HG03565 (cell line): ENCODE measurements around the gene SYNE1.
"Not testable (repeated sequence)": the region's sequence is repeated elsewhere in the genome, so short reads cannot be mapped to it uniquely, and the experiment has no call there.

Experiments used
- ATAC-seq: cut with Tn5 transposase; IDR thresholded peaks from one replicate; pipeline ENCODE4 v1.9.1; 2021; ENCODE audit warnings: mild to moderate bottlenecking, moderate library complexity; ENCODE audit not compliant: unreplicated experiment

Gene SYNE1

GRCh38 chr6:152572338-152573088 is 64.6 kb downstream of the SYNE1 start:
- ATAC-seq = no peak

GRCh38 chr6:152571943-152572337 is 65.2 kb downstream of the SYNE1 start:
- ATAC-seq = no peak

GRCh38 chr6:152571089-152571488 is 66.1 kb downstream of the SYNE1 start:
- ATAC-seq = no peak

GRCh38 chr6:152566103-152566875 is 70.9 kb downstream of the SYNE1 start:
- ATAC-seq = no peak

- ATAC-seq = no peak
Measured at GRCh38 chr6:152563177-152563576, 74.0 kb downstream of the SYNE1 start.

GRCh38 chr6:152558798-152559197 is 78.4 kb downstream of the SYNE1 start:
- ATAC-seq = not testable (repeated sequence)

- ATAC-seq = no peak
Measured at GRCh38 chr6:152557502-152557901, 79.7 kb downstream of the SYNE1 start.

GRCh38 chr6:152554851-152555250 is 82.3 kb downstream of the SYNE1 start:
- ATAC-seq = no peak

GRCh38 chr6:152552616-152553209 is 84.4 kb downstream of the SYNE1 start:
- ATAC-seq = peak; percentile 97

GRCh38 chr6:152543519-152543918 is 93.6 kb downstream of the SYNE1 start:
- no peak for ATAC-seq

- no peak for ATAC-seq
Measured at GRCh38 chr6:152540381-152540780, 96.8 kb downstream of the SYNE1 start.

- ATAC-seq = no peak
Measured at GRCh38 chr6:152534541-152534940, 102.6 kb downstream of the SYNE1 start.

- ATAC-seq = no peak
Measured at GRCh38 chr6:152532556-152533422, 104.4 kb downstream of the SYNE1 start.

GRCh38 chr6:152531659-152532058 is 105.5 kb downstream of the SYNE1 start:
- ATAC-seq = no peak

- ATAC-seq = no peak
Measured at GRCh38 chr6:152529369-152529768, 107.8 kb downstream of the SYNE1 start.

GRCh38 chr6:152514120-152514519 is 123.0 kb downstream of the SYNE1 start:
- ATAC-seq = not testable (repeated sequence)

- ATAC-seq = no peak
Measured at GRCh38 chr6:152509916-152510315, 127.2 kb downstream of the SYNE1 start.

GRCh38 chr6:152508477-152508876 is 128.7 kb downstream of the SYNE1 start:
- ATAC-seq = no peak

GRCh38 chr6:152503546-152503945 is 133.6 kb downstream of the SYNE1 start:
- no peak for ATAC-seq

- no peak for ATAC-seq
Measured at GRCh38 chr6:152502421-152503188, 134.6 kb downstream of the SYNE1 start.
